Endothelial cell of umbilical vein (primary cell): ENCODE measurements around the gene GBE1. TPM values are rescaled to one million over a fixed set of nuclear protein-coding genes. Genes with fewer than 3 reads are reported as not detected.

Experiments
- BruUV-seq: library from RNA; stranded (reverse); fragments of 400-500 nt; replicated peaks from 2 replicates; lab custom pipeline; 2021; lab: Mats Ljungman, UMichigan
- CTCF ChIA-PET: fragments of 300-600, 350-600 bp; sonication (Branson Sonifier 250); formaldehyde crosslinking; loops from one replicate; lab custom pipeline; 2021; ENCODE audit warnings: antibody characterized with exemption, inconsistent platforms; lab: Charles Lee
- POLR2A ChIA-PET: fragments of 300-600, 350-600 bp; sonication (Branson Sonifier 250); formaldehyde crosslinking; loops from one replicate; lab custom pipeline; 2021; ENCODE audit warnings: antibody characterized with exemption, inconsistent platforms; lab: Charles Lee
- DNase-seq: peaks from one replicate; pipeline ENCODE4 v3.0.0-alpha.2; 2011; ENCODE audit warnings: low read depth, low spot score
- FAIRE-seq: peaks from 2 replicates; lab custom pipeline; 2011; peaks lifted over from hg19 to GRCh38; lab: Jason Lieb, UNC
- H2AFZ ChIP-seq: 2 replicates; pipeline ENCODE4 v1.6.0; 2012; ENCODE audit warnings: low read depth, low read length, control low read depth, inconsistent platforms
- H3K27ac ChIP-seq: 2 replicates; pipeline ENCODE4 v1.5.1; 2011; ENCODE audit warnings: low read depth, mild to moderate bottlenecking, control low read depth, low read length, moderate library complexity; ENCODE audit not compliant: insufficient read depth
- H3K27me3 ChIP-seq, 2 experiments: 2 replicates each; pipeline versions ENCODE4 v1.6.0 to v1.6.1; 2011; ENCODE audit warnings: low read length in 2 of 2, mixed read lengths in 1 of 2; ENCODE audit not compliant: control insufficient read depth in 2 of 2, insufficient read depth in 2 of 2
- H3K36me3 ChIP-seq, 2 experiments: 2 replicates in 1 of 2; 3 replicates in 1 of 2; pipeline ENCODE4 v1.5.1; 2011; ENCODE audit warnings: low read length in 2 of 2, mild to moderate bottlenecking in 1 of 2, moderate library complexity in 1 of 2; ENCODE audit not compliant: control insufficient read depth in 2 of 2, insufficient read depth in 2 of 2; ENCODE audit errors: extremely low read depth in 1 of 2
- H3K4me1 ChIP-seq: 3 replicates; pipeline ENCODE4 v1.5.1; 2011; ENCODE audit warnings: mild to moderate bottlenecking, low read length; ENCODE audit not compliant: control insufficient read depth, insufficient read depth; ENCODE audit errors: extremely low read depth
- H3K4me2 ChIP-seq: 2 replicates; pipeline ENCODE4 v1.6.1; 2011; ENCODE audit warnings: low read length, control low read depth, mixed read lengths; ENCODE audit not compliant: insufficient read depth
- H3K4me3 ChIP-seq, 3 experiments: fragments of 200-600 bp in 1 of 3; sonication (generic), shearing (Covaris generic) in 1 of 3; replicated peaks in 1 of 3; 2 replicates each; pipeline ENCODE4 v1.5.1; 2011 to 2016; ENCODE audit warnings: control low read depth in 3 of 3, low read length in 3 of 3, mild to moderate bottlenecking in 2 of 3, inconsistent platforms in 1 of 3, low read depth in 1 of 3, moderate library complexity in 1 of 3; ENCODE audit not compliant: insufficient read depth in 1 of 3
- H3K79me2 ChIP-seq: 2 replicates; pipeline ENCODE4 v1.6.0; 2012; ENCODE audit warnings: low read length, inconsistent platforms; ENCODE audit not compliant: control insufficient read depth, insufficient read depth
- H3K9ac ChIP-seq: replicated peaks from 2 replicates; pipeline ENCODE3; 2011; ENCODE audit warnings: low read length, control low read depth; ENCODE audit not compliant: insufficient read depth; ENCODE audit errors: extremely low read depth
- H3K9me1 ChIP-seq: replicated peaks from 3 replicates; pipeline ENCODE4 v1.6.0; 2011; ENCODE audit warnings: mild to moderate bottlenecking, low read length; ENCODE audit not compliant: control insufficient read depth, insufficient read depth; ENCODE audit errors: extremely low read depth
- H3K9me3 ChIP-seq: replicated peaks from 2 replicates; pipeline ENCODE4 v1.5.1; 2012; ENCODE audit warnings: low read length, inconsistent platforms; ENCODE audit not compliant: control insufficient read depth, insufficient read depth
- H4K20me1 ChIP-seq: replicated peaks from 2 replicates; pipeline ENCODE3; 2011; ENCODE audit warnings: mild to moderate bottlenecking, low read length; ENCODE audit not compliant: control insufficient read depth, insufficient read depth; ENCODE audit errors: extremely low read depth
- EZH2 ChIP-seq: IDR thresholded peaks from 2 replicates; pipeline ENCODE4 v1.6.1; 2012; ENCODE audit warnings: borderline replicate concordance, low read depth, mild to moderate bottlenecking, moderate library complexity, low read length, inconsistent platforms; ENCODE audit not compliant: severe bottlenecking
- FOS ChIP-seq: IDR thresholded peaks from 2 replicates; pipeline ENCODE4 v1.6.1; 2011; ENCODE audit warnings: mild to moderate bottlenecking, low read length, moderate library complexity, borderline replicate concordance; ENCODE audit not compliant: insufficient read depth
- GATA2 ChIP-seq: IDR thresholded peaks from 2 replicates; pipeline ENCODE4 v1.7.0; 2011; ENCODE audit warnings: low read depth, mild to moderate bottlenecking, moderate library complexity, mixed read lengths, low read length; ENCODE audit not compliant: insufficient read length, insufficient read depth
- MYC ChIP-seq: IDR thresholded peaks from one replicate; pipeline ENCODE4 v1.6.1; 2011; ENCODE audit warnings: mild to moderate bottlenecking, low read depth, low read length
- POLR2A ChIP-seq: IDR thresholded peaks from 2 replicates; pipeline ENCODE4 v1.6.1; 2012; ENCODE audit warnings: low read depth, mild to moderate bottlenecking, control low read depth, low read length
- dilution Hi-C: fragments of 300-500 bp; cut with MboI; formaldehyde crosslinking; loops from one replicate; pipeline ENCODE4 v1.15.0; 2019; ENCODE audit warnings: low sequenced_read_pairs; ENCODE audit not compliant: extremely low pct_ligation_motif_present
- intact Hi-C: fragments of 100-400 bp; cut with micrococcal nuclease; formaldehyde crosslinking; loops from one replicate; pipeline ENCODE4 v1.10.0; 2022
- polyA plus RNA-seq, 4 experiments: library from polyadenylated mRNA; depleted of rRNA in 3 of 4; stranded (reverse) in 3 of 4; unstranded in 1 of 4; fragments of >200 nt; gene quantifications; 2 replicates each; pipeline versions ENCODE4 v1.2.1 to v1.2.3, GENCODE V29; 2011 to 2012; ENCODE audit warnings: missing spikeins in 1 of 4
- total RNA-seq: library from RNA; stranded (reverse); gene quantifications from 2 replicates; pipeline ENCODE4 v1.2.3, GENCODE V29; 2021
- TF ChIP-seq, protein P1 (sequence below), 2 donors: IDR thresholded peaks; 1 replicate in 1 of 2; 2 replicates in 1 of 2; pipeline ENCODE4 v1.5.1; 2011; ENCODE audit warnings: low read length in 2 of 2, mild to moderate bottlenecking in 2 of 2, moderate library complexity in 2 of 2, control low read depth in 1 of 2, inconsistent platforms in 1 of 2, low read depth in 1 of 2; ENCODE audit not compliant: insufficient read depth in 1 of 2; ENCODE audit errors: extremely low read depth in 1 of 2
- TF ChIP-seq, protein P2 (sequence below): IDR thresholded peaks from 2 replicates; pipeline ENCODE4 v1.6.1; 2011; ENCODE audit not compliant: insufficient read depth, insufficient read length

The GBE1 gene
- total and polyA plus RNA-seq, 2 donors (not counting 3 experiments of a cell fraction or from before 2014, with no cell fraction given), result 35.9 to 110 TPM

DNA sequence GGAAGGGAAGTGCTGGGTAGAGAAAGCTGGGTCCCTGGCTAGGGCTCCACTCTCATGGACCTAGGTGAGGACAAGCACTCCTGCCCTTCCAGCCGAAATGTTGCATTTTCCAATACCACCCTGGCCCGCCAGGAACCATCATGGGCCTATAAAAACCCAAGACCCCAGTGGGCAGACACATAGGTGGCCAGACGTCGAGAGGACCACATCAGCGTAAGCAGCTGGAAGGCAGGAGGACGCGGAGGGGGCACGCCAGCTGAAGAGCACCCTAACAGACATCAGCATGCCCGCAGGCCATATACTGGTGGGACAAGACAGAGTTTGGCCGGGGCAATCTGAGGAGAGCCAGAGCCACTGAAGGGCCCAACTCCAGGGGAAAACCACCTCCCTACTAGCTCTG, 98.3 kb downstream of the GBE1 start:
- Histone ChIP-seq H3K79me2 (peaks cover 37% of the 10 kb centered on the region), H3K27ac (no peak overlapping the region), H3K27me3 (no peaks in the 10 kb centered on the region), H2AFZ (no peak overlapping the region), H3K9me3 (no peaks in the 10 kb centered on the region), H4K20me1 (no peaks in the 10 kb centered on the region), H3K4me2 (no peak overlapping the region), H3K4me3 (no peak overlapping the region), H3K36me3 (no peaks in the 10 kb centered on the region), H3K4me1 (no peaks in the 10 kb centered on the region), H3K9ac (no peak overlapping the region), H3K9me1 (no peaks in the 10 kb centered on the region)
- BruUV-seq, result no TSS peak
- intact Hi-C loops (no loop called here), dilution Hi-C loops (no loop called here)
- FAIRE-seq (no peak), DNase-seq (no peak)
- TF ChIP-seq POLR2A (no peak), EZH2 (no peak)
- POLR2A ChIA-PET, result no interaction called here
- CTCF ChIA-PET, result interaction anchor here (0.8 to 1.2 kb wide), 2 partner anchors 244 to 362 kb away, joined by 3 read pairs; no protein-coding TSS in a partner anchor

DNA sequence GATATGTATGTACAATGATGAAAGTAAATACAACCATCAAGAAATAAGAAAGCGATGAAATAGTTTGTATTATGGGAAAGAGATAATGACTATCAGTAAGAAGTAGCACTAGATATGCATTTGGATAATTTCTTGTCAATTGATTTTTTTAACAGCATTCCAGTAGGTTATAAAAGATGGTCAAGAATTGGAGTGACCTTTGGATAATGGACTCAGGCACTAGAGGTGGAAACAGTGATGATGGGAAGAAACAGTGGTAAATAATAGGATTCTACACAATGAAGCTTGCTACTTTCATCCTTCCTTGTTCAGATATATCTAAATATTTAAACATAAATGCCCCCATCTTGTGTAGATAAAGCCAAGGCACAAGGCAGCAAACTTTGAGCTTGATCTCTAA, 101.4 kb downstream of the GBE1 start:
- Histone ChIP-seq H3K4me2 (no peak overlapping the region), H3K9ac (no peak overlapping the region), H3K9me1 (no peaks in the 10 kb centered on the region), H3K27me3 (no peaks in the 10 kb centered on the region), H3K79me2 (peaks cover 38% of the 10 kb centered on the region), H3K9me3 (no peaks in the 10 kb centered on the region), H3K27ac (no peak overlapping the region), H2AFZ (no peak overlapping the region), H3K4me3 (no peak overlapping the region), H3K4me1 (no peaks in the 10 kb centered on the region), H4K20me1 (no peaks in the 10 kb centered on the region), H3K36me3 (no peaks in the 10 kb centered on the region)
- BruUV-seq, result no TSS peak
- POLR2A ChIA-PET, result no interaction called here
- dilution Hi-C loops (no loop called here), intact Hi-C loops (no loop called here)
- TF ChIP-seq, protein P1, sequence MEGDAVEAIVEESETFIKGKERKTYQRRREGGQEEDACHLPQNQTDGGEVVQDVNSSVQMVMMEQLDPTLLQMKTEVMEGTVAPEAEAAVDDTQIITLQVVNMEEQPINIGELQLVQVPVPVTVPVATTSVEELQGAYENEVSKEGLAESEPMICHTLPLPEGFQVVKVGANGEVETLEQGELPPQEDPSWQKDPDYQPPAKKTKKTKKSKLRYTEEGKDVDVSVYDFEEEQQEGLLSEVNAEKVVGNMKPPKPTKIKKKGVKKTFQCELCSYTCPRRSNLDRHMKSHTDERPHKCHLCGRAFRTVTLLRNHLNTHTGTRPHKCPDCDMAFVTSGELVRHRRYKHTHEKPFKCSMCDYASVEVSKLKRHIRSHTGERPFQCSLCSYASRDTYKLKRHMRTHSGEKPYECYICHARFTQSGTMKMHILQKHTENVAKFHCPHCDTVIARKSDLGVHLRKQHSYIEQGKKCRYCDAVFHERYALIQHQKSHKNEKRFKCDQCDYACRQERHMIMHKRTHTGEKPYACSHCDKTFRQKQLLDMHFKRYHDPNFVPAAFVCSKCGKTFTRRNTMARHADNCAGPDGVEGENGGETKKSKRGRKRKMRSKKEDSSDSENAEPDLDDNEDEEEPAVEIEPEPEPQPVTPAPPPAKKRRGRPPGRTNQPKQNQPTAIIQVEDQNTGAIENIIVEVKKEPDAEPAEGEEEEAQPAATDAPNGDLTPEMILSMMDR (IDR thresholded peaks at IDR 0.05; ENCODE audit: extremely low read depth in 1 of 2, insufficient read depth in 1 of 2, low read depth in 1 of 2, low read length in 2 of 2), result no peak
- TF ChIP-seq, protein P2, sequence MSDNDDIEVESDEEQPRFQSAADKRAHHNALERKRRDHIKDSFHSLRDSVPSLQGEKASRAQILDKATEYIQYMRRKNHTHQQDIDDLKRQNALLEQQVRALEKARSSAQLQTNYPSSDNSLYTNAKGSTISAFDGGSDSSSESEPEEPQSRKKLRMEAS, result no peak
- TF ChIP-seq FOS (no peak), MYC (no peak), GATA2 (no peak)
- FAIRE-seq (no peak), DNase-seq (no peak)
- CTCF ChIA-PET, result interaction anchor here (0.9 to 1.7 kb wide), 3 partner anchors 10 to 241 kb away, joined by 3 to 5 read pairs (median 3); no protein-coding TSS in a partner anchor
